Measurements from ENCODE around the gene PCDHA6. TPM values are rescaled to one million over a fixed set of nuclear protein-coding genes. Genes with fewer than 3 reads are reported as not detected.

Gene PCDHA6
- polyA plus RNA-seq, 4 donors, result 0.12 to 0.27 TPM; not detected in 2

Other genes with a start within 250 kb of the PCDHA6 start
- gene CD14, start 194.8 kb upstream of the PCDHA6 start, polyA plus RNA-seq, result 10 to 100 TPM in 1 of 4 donors, 1 to 10 TPM in 3; 3.1 to 30.3 (median 8.5) TPM
- gene TMCO6, start 188.5 kb upstream of the PCDHA6 start, polyA plus RNA-seq, result 10 to 100 TPM in 2 of 4 donors, 1 to 10 TPM in 2; 5.4 to 21.3 (median 9.9) TPM
- gene NDUFA2, start 180.3 kb upstream of the PCDHA6 start, polyA plus RNA-seq, result 100 to 1,000 TPM in 3 of 4 donors, 10 to 100 TPM in 1; 86.0 to 414 (median 240) TPM
- 10 to 100 TPM; 60.0 to 96.6 (median 66.8) TPM for gene IK, start 180.1 kb upstream of the PCDHA6 start, polyA plus RNA-seq
- 10 to 100 TPM; 20.3 to 28.9 (median 22.4) TPM for gene WDR55, start 163.1 kb upstream of the PCDHA6 start, polyA plus RNA-seq
- gene DND1, start 154.4 kb upstream of the PCDHA6 start, polyA plus RNA-seq, result 1 to 10 TPM in 3 of 4 donors, under 1 TPM in 1; 0.16 to 3.1 (median 1.9) TPM
- 10 to 100 TPM; 35.3 to 47.0 (median 40.7) TPM for gene HARS1, start 136.6 kb upstream of the PCDHA6 start, polyA plus RNA-seq
- gene HARS2, start 136.5 kb upstream of the PCDHA6 start, polyA plus RNA-seq, result 10 to 100 TPM; 21.8 to 38.0 (median 23.2) TPM
- 10 to 100 TPM; 50.3 to 79.2 (median 61.8) TPM for gene ZMAT2, start 127.5 kb upstream of the PCDHA6 start, polyA plus RNA-seq
- gene PCDHA1, start 41.8 kb upstream of the PCDHA6 start, polyA plus RNA-seq, result under 1 TPM in 2 of 4 donors, not detected in 2; 0.06 to 0.43 TPM
- under 1 TPM in 2 of 4 donors, not detected in 2; 0.06 to 0.07 TPM for gene PCDHA2, start 33.1 kb upstream of the PCDHA6 start, polyA plus RNA-seq
- gene PCDHA3, start 26.9 kb upstream of the PCDHA6 start, polyA plus RNA-seq, result under 1 TPM in 2 of 4 donors, not detected in 2; 0.10 to 0.28 TPM
- under 1 TPM in 2 of 4 donors, not detected in 2; 0.19 to 0.57 TPM for gene PCDHA4, start 20.9 kb upstream of the PCDHA6 start, polyA plus RNA-seq
- under 1 TPM in 2 of 4 donors, not detected in 2; 0.07 to 0.19 TPM for gene PCDHA5, start 6.3 kb upstream of the PCDHA6 start, polyA plus RNA-seq
- under 1 TPM in 2 of 4 donors, not detected in 2; 0.06 to 0.07 TPM for gene PCDHA7, start 6.3 kb downstream of the PCDHA6 start, polyA plus RNA-seq
- gene PCDHA8, start 13.2 kb downstream of the PCDHA6 start, polyA plus RNA-seq, result under 1 TPM in 2 of 4 donors, not detected in 2; 0.04 to 0.06 TPM
- under 1 TPM in 2 of 4 donors, not detected in 2; 0.01 to 0.06 TPM for gene PCDHA9, start 20.4 kb downstream of the PCDHA6 start, polyA plus RNA-seq
- gene PCDHA10, start 27.9 kb downstream of the PCDHA6 start, polyA plus RNA-seq, result under 1 TPM in 2 of 4 donors, not detected in 2; 0.04 to 0.13 TPM
- gene PCDHA11, start 41.0 kb downstream of the PCDHA6 start, polyA plus RNA-seq, result under 1 TPM in 2 of 4 donors, not detected in 2; 0.09 to 0.21 TPM
- under 1 TPM in 2 of 4 donors, not detected in 2; 0.01 to 0.03 TPM for gene PCDHA12, start 47.3 kb downstream of the PCDHA6 start, polyA plus RNA-seq
- gene PCDHA13, start 54.2 kb downstream of the PCDHA6 start, polyA plus RNA-seq, result under 1 TPM in 2 of 4 donors, not detected in 2; 0.03 to 0.06 TPM
- gene PCDHAC1, start 98.3 kb downstream of the PCDHA6 start, polyA plus RNA-seq, result under 1 TPM in 2 of 4 donors, not detected in 2; 0.10 to 0.27 TPM
- gene PCDHAC2, start 138.5 kb downstream of the PCDHA6 start, polyA plus RNA-seq, result under 1 TPM in 2 of 4 donors, not detected in 2; 0.22 to 0.72 TPM
- gene PCDHB1, start 223.4 kb downstream of the PCDHA6 start, polyA plus RNA-seq, result under 1 TPM in 2 of 4 donors, not detected in 2; 0.03 to 0.04 TPM

Measured in small intestine (tissue), 4 donors.